ENCODE results near the gene RNF14.

Gene RNF14

DNA sequence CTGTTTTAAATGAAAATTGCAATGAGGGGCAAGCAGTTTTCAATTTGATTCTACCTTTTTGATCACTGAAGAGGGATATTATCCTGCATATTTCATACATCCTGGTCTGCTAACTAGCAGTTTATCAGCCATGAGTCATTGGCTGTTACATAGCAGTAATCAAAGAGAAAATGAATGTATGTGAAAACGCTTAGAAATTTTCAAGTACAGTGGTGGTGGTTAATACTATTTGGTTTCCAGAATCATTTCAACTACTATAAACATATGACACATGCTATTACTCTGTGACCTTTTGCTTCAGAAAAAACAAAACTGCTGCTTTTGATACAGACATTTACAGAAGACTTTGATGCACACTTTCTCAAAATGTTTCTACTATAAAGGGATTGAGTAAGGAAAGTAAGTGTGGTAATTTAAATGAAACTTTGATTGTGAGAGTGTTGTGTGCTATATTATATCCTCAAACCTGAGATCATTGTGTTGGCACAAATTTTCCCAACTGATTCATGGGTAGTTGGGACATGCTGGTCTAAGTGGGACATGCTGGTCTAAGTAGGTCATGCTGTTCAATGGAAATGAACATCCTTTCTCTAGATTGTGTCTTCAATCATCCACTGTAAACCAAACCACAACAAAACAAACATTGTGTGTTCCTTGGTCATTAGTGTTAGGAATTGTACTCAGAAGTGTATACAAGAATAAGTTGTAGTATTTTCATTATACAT, 5.1 kb downstream of the RNF14 start:
- in situ Hi-C loops (cut with MboI; ENCODE audit: low sequenced_read_pairs), result no loop called here

DNA sequence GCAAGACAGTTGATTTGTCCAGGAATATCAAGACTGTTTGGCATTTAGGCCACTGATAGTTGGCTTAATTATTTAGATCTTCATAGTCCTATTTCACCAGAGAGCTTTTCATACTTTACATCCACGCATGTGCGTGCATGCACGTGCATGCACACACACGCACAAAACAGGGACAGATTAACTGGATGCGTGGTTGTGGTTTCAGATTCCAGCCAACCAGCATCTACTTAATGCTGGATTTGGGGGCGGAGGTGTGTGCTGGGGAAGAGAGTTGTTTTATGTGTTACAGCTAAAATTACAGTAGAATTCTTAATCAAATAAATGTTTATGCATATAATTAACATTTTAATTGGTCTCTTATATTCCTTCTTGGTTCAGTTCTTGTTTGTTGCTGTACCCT, 7.3 kb downstream of the RNF14 start:
- in situ Hi-C loops (cut with MboI; ENCODE audit: low sequenced_read_pairs), result no loop called here

DNA sequence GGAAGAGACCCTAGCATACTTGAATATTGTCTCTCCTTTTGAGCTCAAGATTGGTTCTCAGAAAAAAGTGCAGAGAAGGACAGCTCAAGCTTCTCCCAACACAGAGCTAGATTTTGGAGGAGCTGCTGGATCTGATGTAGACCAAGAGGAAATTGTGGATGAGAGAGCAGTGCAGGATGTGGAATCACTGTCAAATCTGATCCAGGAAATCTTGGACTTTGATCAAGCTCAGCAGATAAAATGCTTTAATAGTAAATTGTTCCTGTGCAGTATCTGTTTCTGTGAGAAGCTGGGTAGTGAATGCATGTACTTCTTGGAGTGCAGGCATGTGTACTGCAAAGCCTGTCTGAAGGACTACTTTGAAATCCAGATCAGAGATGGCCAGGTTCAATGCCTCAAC, 9.5 kb downstream of the RNF14 start:
- in situ Hi-C loops (cut with MboI; ENCODE audit: low sequenced_read_pairs), result no loop called here

DNA sequence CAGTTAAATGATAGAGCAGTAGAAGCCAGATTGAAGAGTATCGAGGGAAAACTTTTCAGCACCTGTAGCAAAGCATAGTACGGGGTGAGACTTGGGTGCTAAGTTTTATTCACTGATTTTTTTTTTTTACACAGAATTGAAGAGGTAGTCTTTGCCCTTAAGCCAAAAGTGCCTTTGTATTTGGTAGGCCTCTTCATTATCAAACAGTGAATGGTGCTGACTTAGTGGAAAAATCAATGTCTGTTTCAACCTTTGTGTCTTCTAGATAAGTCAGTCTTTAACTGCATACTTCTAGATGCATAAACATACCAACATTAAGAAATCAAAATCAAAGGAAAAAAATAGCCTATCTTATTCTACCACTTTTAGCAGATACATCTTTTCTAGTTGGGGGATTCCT, 13.7 kb downstream of the RNF14 start:
- in situ Hi-C loops (cut with MboI; ENCODE audit: low sequenced_read_pairs), result no loop called here

DNA sequence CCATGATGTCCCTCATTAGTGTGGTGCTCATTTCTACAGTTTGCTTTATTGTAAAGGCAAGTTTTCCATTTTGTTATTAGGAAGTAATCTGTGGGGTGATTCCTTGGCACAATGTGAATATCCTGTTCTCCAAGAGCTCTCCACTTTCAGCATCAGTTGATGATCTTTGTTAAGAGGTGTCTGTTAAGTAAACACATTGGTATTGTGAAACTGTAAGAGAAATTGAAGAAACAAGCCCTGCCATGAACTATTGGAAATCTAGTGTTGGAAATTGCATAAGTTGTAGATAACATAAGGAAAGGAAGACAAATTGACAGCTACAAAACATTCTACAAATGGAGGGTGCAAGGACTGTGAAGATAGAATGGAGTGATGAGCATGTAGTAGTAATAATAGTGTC, 17.2 kb downstream of the RNF14 start:
- in situ Hi-C loops (cut with MboI; ENCODE audit: low sequenced_read_pairs), result no loop called here

DNA sequence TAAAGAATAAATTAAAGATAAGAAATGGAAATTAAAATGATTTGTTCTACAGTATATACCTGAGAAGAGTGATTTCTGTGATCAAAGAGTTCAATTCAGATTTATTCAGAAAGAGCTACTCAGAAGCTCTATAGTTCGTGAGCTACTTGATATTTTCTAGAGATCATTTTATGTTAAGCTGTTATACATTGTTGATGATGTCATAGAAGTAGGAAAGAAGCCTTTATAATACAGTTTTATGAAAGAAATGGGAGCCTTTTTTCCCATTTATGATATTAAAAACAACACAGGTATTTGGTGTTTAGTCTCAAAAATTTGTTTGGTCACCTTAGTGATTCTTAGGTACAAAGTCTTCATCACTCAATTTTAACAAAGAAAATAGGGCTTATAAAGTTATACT, 20.8 kb downstream of the RNF14 start:
- in situ Hi-C loops (cut with MboI; ENCODE audit: low sequenced_read_pairs), result no loop called here

DNA sequence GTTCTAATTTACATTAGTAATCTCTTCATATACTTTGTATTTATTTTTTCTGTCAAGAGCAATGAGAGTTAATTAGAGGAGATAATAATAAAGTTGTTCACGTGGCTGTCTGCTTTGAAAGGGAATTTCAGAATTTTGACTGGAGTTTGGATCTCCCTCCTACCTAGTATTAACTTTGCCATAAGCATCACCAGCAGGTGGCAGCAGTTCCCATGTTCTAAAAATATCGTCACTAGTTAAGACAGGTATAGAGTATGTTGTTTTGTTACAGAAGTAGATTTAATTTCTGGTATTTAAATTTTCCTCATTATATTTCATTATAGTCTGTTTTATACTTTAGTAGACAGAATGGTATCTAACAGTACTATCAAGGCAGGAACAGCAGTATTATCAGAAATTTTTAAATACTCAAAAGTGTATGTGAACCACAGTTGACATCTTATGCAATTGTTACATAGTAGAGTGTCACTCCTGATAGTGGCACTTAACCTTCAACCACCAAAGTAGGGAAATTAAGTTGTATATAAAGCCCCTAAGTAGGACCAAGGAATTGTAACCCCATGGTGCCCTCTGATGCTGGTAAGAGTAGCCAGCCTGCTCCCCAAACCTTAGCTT, 23.6 kb downstream of the RNF14 start:
- in situ Hi-C loops (cut with MboI; ENCODE audit: low sequenced_read_pairs), result no loop called here

DNA sequence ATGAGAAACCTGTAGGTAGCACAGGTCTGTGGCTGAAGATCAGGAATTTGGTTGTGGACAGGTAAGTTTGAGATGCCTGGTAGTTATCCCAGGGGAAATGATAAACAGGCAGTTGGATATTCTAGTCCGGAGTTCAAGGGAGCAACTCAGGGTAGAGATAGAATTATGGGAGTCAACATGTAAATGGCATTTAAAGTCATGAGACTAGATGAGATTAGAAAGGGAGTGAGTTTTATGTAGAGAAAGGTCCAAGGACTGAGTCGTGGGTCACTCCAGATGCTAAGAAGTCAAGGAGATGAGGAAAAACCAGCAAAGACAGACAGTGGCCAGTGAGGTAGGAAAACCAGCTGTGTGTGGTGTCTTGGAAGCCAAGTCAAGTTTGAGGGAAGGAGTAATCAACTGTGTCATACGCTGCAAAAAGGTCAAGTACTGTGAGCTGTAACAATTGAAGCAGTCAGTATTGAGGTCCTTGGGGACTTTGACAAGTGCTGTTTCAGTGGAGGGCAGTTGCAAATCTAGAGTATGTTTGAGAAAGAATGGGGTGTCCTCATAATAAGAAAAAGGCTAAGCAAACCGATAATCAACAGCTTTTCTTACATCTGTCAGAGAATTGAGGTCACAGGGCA, 25.7 kb downstream of the RNF14 start:
- in situ Hi-C loops (cut with MboI; ENCODE audit: low sequenced_read_pairs), result no loop called here

DNA sequence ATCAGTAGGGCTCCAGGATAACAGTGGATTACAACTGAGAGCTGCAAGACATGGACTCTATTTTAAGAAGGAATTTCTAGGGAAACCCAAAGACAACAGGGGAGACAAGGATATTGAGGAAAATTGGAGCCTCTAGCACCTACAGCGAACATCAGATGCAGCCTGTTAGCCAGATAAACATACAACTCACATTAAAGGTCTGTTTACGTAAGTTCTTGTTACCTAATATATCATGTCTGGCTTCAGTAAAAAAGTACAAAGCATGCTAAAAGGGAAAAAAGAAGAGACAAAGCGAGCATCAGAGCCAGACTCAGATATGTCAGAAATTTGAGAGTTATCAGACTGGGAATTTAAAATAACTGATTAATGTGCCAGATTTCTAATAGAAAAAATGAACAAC, 26.8 kb downstream of the RNF14 start:
- in situ Hi-C loops (cut with MboI; ENCODE audit: low sequenced_read_pairs), result no loop called here

DNA sequence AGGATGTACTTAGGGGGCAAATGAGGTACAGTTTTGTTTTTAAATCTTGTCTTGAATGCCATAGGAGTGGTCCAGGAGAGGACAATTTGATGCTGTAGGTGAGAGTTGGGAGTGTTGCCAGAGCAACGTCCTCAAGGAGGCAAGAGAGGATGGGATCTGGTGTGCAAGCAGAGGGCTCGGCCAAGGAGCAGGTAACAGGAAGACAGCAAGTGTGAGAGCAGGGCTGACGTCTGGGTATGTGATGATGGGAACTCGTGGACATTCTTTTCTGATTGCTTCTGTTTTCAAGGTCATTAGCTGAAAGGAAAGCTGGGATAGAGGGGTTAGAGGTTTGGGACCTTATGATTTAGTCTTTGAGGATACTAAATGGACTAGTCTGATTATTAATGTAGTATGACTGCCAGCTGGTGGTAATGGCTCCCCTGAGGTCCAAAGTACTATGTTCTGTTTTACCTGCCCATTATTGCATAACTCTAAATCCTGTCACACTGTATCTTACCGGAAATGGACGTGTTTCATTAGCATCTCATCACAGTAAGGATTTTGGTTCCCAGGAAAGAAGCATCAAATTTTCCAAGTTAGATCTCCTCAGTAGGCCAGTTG, 28.6 kb downstream of the RNF14 start:
- in situ Hi-C loops (cut with MboI; ENCODE audit: low sequenced_read_pairs), result no loop called here

DNA sequence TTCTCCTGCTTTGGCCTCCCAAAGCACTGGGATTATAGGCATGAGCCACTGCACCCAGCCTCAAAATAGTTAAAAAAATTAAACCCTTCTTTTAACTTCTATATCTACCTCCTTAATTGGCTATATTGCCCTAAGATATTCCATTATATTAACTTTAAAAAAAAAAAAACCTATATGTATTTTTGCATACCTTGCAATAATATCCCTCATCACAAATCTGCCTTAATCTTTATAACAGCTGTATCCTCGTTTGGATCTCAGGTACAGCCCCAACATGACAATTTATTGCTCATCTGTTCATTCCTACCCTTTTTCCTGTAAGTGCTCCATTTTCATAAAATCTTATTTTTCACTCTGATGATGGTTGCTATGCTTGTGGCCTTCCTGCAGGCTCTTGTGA, 31.3 kb downstream of the RNF14 start:
- in situ Hi-C loops (cut with MboI; ENCODE audit: low sequenced_read_pairs), result no loop called here

DNA sequence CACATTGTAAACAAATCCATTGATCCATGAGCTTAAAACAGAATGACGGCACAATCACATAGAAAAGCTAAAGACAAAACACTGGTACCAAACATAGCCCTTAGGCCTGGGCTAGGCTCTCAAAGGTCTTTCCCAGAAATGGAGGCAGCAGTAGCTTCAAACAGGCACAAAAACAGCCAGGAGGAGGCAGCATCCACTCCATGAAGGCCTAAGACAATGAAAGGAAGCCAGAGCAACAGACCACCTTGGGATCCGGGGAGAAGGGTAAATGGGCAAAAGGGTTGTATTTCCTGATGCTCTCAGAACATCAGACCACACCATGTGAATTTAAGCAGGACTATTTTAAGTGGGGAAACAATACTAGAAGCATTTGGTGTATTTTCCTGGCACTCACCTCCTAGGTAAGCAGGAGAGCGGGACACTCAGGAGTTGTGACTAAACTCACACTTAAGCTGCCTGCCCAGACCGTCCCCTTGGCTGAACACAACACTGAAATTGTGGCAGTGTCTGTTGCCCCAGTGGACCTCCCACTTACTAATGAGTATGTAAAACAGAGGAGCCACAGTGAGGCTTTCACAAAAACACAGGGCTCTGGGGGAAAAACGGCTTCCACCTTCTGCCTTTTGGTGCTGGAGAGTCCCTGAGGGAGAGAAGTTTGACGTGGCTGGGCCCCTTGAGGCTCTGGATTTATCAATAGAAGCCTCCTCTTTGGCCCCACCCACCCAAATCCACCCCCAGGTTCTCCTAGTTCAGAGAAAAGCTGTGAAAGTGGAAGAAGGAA, 32.0 kb downstream of the RNF14 start:
- in situ Hi-C loops (cut with MboI; ENCODE audit: low sequenced_read_pairs), result no loop called here

DNA sequence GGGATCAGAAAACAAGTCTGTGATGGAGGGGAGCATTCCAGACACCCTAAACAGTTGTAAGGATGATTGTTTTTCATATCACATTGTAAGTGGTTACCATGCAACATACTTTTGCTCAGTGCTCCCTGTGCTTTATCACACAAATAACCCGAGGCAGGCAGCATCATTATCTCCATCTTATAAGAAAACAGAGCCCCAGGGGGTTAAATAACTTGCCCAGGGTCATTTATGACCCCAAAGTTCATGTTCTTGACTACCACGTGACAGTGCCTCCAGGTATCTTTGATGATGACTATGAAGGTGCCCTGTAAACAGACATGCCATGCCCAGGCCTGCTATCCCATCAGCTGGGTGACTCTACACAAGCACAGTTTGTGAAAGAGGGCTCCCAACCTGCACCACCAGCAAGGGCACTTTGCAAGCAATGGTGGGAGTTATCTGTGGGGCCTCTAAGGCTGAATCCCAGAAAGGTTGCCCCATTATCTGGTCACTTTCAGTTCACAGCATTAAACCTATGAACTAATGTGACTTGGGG, 34.4 kb downstream of the RNF14 start:
- in situ Hi-C loops (cut with MboI; ENCODE audit: low sequenced_read_pairs), result no loop called here

DNA sequence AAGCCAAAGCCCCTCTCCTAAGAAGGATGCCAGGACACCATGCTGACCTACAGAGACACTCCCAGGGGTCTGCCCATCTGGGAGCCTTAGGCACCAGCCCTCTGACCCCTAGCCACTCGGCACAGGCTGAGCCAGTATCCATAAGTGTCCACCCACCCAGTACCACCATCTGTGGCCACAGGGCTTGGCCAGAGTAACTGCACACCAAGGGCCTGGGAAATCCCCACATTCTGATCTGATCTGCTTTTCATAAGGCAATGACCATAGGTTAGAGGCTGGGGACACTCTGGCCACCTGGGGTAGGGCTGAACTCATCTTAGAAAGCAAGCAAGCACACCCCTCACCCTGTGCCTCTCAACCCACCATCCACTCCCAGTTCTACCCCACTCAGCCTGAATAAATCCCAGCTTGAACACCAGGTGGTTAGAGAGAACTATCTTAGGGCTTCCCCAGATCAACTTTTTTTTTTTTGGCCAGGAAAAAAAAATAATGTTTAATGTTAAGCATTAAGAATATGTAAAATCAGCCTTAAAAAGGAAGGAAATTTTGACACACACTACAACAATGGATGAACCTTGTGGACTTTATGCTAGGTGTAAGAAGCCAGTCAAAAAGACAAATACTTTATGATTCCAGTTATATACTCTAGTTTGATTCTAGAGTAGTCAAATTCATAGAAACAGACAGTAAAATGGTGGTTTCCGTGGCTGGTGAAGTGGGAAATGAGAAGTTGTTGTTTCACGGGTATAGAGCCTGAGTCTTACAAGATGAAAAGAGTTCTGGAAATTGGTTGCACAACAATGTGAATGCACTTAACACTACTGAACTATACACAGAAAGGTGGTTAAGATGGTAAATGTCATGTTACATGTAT, 37.7 kb downstream of the RNF14 start:
- in situ Hi-C loops (cut with MboI; ENCODE audit: low sequenced_read_pairs), result no loop called here

DNA sequence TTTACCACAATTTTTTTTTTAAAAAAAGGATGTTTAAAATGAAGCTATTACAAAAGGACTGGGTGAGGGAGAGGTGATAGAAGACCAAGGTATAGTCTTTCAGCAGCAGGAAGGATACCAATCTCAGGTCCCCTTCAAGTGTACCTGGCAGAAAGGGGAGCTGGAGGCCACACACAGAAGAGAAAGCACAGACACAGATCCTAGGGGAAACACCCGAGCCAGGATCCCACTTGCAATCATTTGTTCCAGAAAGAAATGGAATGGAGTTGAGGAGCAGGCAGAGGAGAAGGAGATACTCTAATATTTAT, 38.3 kb downstream of the RNF14 start:
- in situ Hi-C loops (cut with MboI; ENCODE audit: low sequenced_read_pairs), result no loop called here

DNA sequence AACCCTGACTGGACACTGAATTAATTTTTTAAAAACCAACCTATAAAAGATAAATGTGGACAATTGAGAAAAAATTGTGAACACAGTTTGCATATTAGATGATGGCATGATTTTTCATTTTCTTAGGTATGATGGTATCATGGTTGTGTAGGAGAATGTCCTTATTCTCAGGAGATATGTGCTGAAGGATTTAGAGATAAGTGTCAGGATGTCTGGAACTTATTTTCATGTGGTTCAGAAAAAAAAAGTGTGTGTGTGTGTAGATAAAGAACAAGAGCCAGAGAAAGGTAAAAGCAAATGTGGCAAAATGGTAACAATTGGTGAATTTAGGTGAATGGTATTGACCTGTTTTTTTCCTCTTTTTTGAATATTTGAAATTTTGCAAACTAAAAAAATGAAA, 39.9 kb downstream of the RNF14 start:
- in situ Hi-C loops (cut with MboI; ENCODE audit: low sequenced_read_pairs), result no loop called here

DNA sequence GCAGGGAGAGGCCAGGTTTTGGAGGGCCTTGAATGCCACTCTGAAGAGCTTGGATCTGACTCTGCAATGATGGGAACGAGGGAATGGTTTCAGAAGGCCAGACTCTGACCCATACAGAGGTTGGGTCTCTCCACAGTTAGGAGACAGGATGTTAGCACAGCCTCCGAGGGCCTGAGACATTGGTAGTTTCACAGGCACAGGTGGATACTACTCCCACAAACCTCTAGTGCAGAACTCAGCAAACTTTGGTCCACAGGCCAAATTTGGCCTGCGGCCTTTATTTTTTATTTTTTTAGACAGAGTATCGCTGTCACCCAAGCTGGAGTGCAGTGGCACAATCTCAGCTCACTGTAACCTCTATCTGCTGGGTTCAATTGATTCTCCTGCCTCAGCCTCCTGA, 41.0 kb downstream of the RNF14 start:
- in situ Hi-C loops (cut with MboI; ENCODE audit: low sequenced_read_pairs), result no loop called here

DNA sequence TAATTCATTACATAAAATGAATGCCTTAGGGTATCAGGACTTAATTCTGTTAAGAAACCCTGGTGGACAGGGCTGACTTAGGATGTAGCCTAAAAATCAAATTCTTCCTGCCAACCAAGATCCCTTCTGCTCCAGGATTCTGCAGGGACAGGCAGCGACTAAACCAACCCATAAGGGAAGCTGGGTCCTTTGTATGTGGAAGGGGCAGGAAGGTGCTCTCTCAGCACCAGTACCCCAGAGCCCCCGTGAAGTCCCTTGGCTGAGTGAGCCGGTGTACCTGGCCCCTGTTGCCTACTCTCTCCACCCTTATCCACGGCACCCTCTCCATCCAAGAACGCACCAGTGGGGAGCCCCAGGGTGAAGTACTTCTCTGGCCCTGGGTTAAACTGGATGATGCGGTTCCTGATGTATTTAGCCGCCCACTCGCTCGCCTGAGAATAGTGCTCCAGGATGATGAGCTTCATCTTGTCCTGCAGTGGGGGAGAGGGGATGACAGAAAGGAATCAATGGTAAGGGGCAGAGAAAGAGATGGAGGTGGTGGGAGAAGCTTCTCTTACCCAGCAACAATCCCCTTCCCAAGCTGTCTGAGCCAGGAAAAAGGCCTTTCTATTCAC, 42.8 kb downstream of the RNF14 start:
- in situ Hi-C loops (cut with MboI; ENCODE audit: low sequenced_read_pairs), result no loop called here

DNA sequence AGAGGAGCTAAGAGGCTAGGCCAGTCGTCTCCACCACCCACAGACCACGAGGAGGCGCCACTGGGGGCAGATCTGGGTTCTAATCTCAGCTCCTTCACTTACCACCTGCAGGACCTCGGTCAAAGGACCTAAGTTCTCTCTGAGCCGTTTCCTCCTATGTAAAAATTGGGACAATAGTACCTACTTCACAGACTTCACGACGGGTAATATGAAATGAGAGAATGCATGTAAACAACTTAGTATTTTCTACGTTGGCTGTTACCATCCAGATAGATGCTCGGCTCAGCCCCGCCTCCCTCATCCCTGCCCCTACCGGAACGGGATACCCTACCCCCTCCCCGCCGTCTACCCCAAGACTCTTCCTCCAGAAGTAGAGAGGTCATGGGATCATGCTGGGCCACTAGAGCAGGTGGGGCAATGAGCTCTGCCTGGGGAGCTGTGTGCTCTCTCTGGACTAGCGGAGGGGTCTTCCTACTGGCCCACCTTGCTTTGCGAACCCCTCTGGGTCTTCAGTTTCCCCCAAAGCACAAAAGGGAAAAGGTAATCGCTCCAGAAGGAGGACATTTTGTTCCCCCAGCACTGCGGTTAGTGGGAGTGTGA, 43.4 kb downstream of the RNF14 start:
- in situ Hi-C loops (cut with MboI; ENCODE audit: low sequenced_read_pairs), result no loop called here

Data from hTERT RPE-1 (cell line).